ENCODE data around the gene LAMB2. TPM values are rescaled to one million over a fixed set of nuclear protein-coding genes. Genes with fewer than 3 reads are reported as not detected.
A peak's percentile ranks its signal among the peaks of the same experiment; 100 is the strongest.

The LAMB2 gene
- total and polyA plus RNA-seq, 7 donors = 81.6 to 220 (median 133) TPM

- ATAC-seq = peak; percentile 7 to 51 (median 33)
- intact Hi-C loops (cut with DNase I) = no loop called here
- WGBS, 3 donors = 33 to 53% (median 38%) methylated on average over 3 of the region's 3 CpGs
- Histone ChIP-seq H3K27ac (peak overlapping the region; percentile 95), H3K27me3 (ENCODE audit: insufficient read depth in 3 of 3, low read length in 2 of 3) (no peaks in the 10 kb centered on the region), H3K36me3 (ENCODE audit: insufficient read depth in 1 of 2, low read depth in 1 of 2) (peaks cover 9 to 78% of the 10 kb centered on the region in 2 donors), H3K9me3 (no peaks in the 10 kb centered on the region), H3K4me3 (peak overlapping the region; percentile 98), H3K4me1 (peaks cover 16% of the 10 kb centered on the region)
- DNase-seq = peak in 1 of 2 donors; percentile 67
- no peak for TF ChIP-seq CTCF (IDR thresholded peaks at IDR 0.05)
Measured at GRCh38 chr3:49119439-49119838, 13.4 kb downstream of the LAMB2 start.

- H3K4me3 ChIP-seq = peak overlapping the region; percentile 98
- H3K27me3 ChIP-seq (ENCODE audit: insufficient read depth in 3 of 3, low read length in 2 of 3) = no peaks in the 10 kb centered on the region
- H3K4me1 ChIP-seq = peaks cover 16% of the 10 kb centered on the region
- DNase-seq (no peak), ATAC-seq (no peak)
- TF ChIP-seq CTCF (IDR thresholded peaks at IDR 0.05) = no peak
- no peaks in the 10 kb centered on the region for H3K9me3 ChIP-seq
- 29 to 37% (median 32%) methylated on average over 10 of the region's 10 CpGs for WGBS, 3 donors
- H3K27ac ChIP-seq = peak overlapping the region; percentile 95
- peaks cover 11 to 78% of the 10 kb centered on the region in 2 donors for H3K36me3 ChIP-seq (ENCODE audit: insufficient read depth in 1 of 2, low read depth in 1 of 2)
- intact Hi-C loops (cut with DNase I) = no loop called here
Measured at GRCh38 chr3:49119036-49119435, 13.8 kb downstream of the LAMB2 start.

- no peaks in the 10 kb centered on the region for H3K4me1 ChIP-seq
- H3K27me3 ChIP-seq (ENCODE audit: insufficient read depth in 3 of 3, low read length in 2 of 3) = no peaks in the 10 kb centered on the region
- no peak for TF ChIP-seq CTCF (IDR thresholded peaks at IDR 0.05)
- ATAC-seq (no peak), DNase-seq (no peak)
- H3K27ac ChIP-seq = no peak overlapping the region
- H3K9me3 ChIP-seq = no peaks in the 10 kb centered on the region
- peaks cover 16 to 100% of the 10 kb centered on the region in 2 donors for H3K36me3 ChIP-seq (ENCODE audit: insufficient read depth in 1 of 2, low read depth in 1 of 2)
- no peak overlapping the region for H3K4me3 ChIP-seq
- 81 to 88% (median 85%) methylated on average over 14 of the region's 14 CpGs for WGBS, 3 donors
- intact Hi-C loops (cut with DNase I) = no loop called here
Measured at GRCh38 chr3:49112262-49112661, 20.6 kb downstream of the LAMB2 start.

- DNase-seq (no peak), ATAC-seq (peak in 1 of 4 donors; percentile 7)
- Histone ChIP-seq H3K4me1 (no peaks in the 10 kb centered on the region), H3K27ac (no peak overlapping the region), H3K36me3 (ENCODE audit: insufficient read depth in 1 of 2, low read depth in 1 of 2) (peaks cover 15 to 99% of the 10 kb centered on the region in 2 donors), H3K9me3 (no peaks in the 10 kb centered on the region), H3K4me3 (no peak overlapping the region), H3K27me3 (ENCODE audit: insufficient read depth in 3 of 3, low read length in 2 of 3) (no peaks in the 10 kb centered on the region)
- no peak for TF ChIP-seq CTCF (IDR thresholded peaks at IDR 0.05)
- intact Hi-C loops (cut with DNase I) = no loop called here
- 55 to 64% (median 59%) methylated on average over 5 to 6 of the region's 6 CpGs for WGBS, 3 donors
Measured at GRCh38 chr3:49111347-49111746, 21.5 kb downstream of the LAMB2 start.

- ATAC-seq = no peak
- 70 to 81% (median 72%) methylated on average over 13 of the region's 13 CpGs for WGBS, 3 donors
Measured at GRCh38 chr3:49110780-49111179, 22.1 kb downstream of the LAMB2 start.

More at GRCh38 chr3:49110780-49111179, 22.1 kb downstream of the LAMB2 start:
- no peaks in the 10 kb centered on the region for H3K9me3 ChIP-seq
- no peak overlapping the region for H3K4me3 ChIP-seq
- peaks cover 15 to 99% of the 10 kb centered on the region in 2 donors for H3K36me3 ChIP-seq (ENCODE audit: insufficient read depth in 1 of 2, low read depth in 1 of 2)
- no peak for TF ChIP-seq CTCF (IDR thresholded peaks at IDR 0.05)
- no peak overlapping the region for H3K27ac ChIP-seq
- H3K4me1 ChIP-seq = no peaks in the 10 kb centered on the region
- intact Hi-C loops (cut with DNase I) = no loop called here
- no peaks in the 10 kb centered on the region for H3K27me3 ChIP-seq (ENCODE audit: insufficient read depth in 3 of 3, low read length in 2 of 3)
- DNase-seq = no peak

Measured in psoas muscle (tissue), 8 donors.